Adrenal gland (tissue), 5 donors: ENCODE measurements around the gene SCP2.

ENCODE experiments used
- CTCF ChIP-seq, 6 experiments: fragments of 450-650 bp in 4 of 6; fragments of 200-600 bp in 2 of 6; sonication (generic) in 1 of 6; IDR thresholded peaks; 1 replicate in 5 of 6; 2 replicates in 1 of 6; pipeline versions ENCODE4 v1.5.1 to v1.8.0; 2016 to 2021; ENCODE audit warnings: antibody characterized with exemption in 6 of 6, mild to moderate bottlenecking in 2 of 6, moderate library complexity in 1 of 6
- POLR2A ChIP-seq, 2 donors: fragments of 450-650 bp; IDR thresholded peaks; one replicate each; pipeline ENCODE4 v1.6.1; 2017; ENCODE audit warnings: antibody characterized with exemption in 2 of 2, mild to moderate bottlenecking in 2 of 2, moderate library complexity in 1 of 2
- donor health status: DM: no; HTN: no; CAD: no.

DNA sequence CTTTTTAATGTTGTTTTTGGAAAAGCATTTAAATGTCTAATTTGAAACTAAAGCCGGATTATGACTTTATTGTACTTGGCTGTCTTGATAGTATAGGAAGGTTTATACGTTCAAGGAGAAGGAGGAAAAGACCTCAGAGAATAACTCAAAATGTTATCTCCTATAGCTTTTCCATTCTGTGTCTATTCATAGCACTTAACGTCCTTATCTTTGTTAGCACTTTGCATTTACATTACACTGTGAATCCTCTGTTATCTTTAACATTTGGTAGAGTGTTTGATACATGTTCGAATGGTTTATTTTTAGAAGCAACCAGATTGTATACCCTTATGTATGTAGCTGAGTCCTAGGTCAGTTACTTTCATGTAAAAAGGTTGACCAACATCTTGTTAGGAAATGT, 84.1 kb downstream of the SCP2 start:
- TF ChIP-seq POLR2A (IDR thresholded peaks at IDR 0.05), result no peak
- TF ChIP-seq CTCF (IDR thresholded peaks at IDR 0.05), result no peak
